SK-N-SH treated with all-trans-retinoic acid at 6 μM for 48 hours (cell line): ENCODE measurements around the gene RNU1-3.
"Not testable (repeated sequence)": the region's sequence is repeated elsewhere in the genome, so short reads cannot be mapped to it uniquely, and the experiment has no call there.

Source experiments
- ARNTL ChIP-seq: fragments of 450-650 bp; formaldehyde crosslinking; IDR thresholded peaks from 2 replicates; pipeline ENCODE4 v1.5.0; 2020; ENCODE audit warnings: low read depth, mild to moderate bottlenecking, moderate library complexity, borderline replicate concordance
- BACH2 ChIP-seq: fragments of 250-450 bp; sonication (Bioruptor Pico); IDR thresholded peaks from 2 replicates; pipeline ENCODE4 v1.9.0; 2021; ENCODE audit warnings: mild to moderate bottlenecking, borderline replicate concordance
- CREB5 ChIP-seq: fragments of 250-450 bp; sonication (Bioruptor Pico); IDR thresholded peaks from 2 replicates; pipeline ENCODE4 v1.5.1; 2020; ENCODE audit warnings: low read depth, mild to moderate bottlenecking, moderate library complexity
- CSRNP3 ChIP-seq: fragments of 250-450 bp; sonication (Bioruptor Pico); IDR thresholded peaks from 2 replicates; pipeline ENCODE4 v1.5.1; 2021; ENCODE audit warnings: mild to moderate bottlenecking, moderate library complexity
- ESRRG ChIP-seq: fragments of 250-450 bp; sonication (Bioruptor Pico); IDR thresholded peaks from 2 replicates; pipeline ENCODE4 v1.6.1; 2021; ENCODE audit warnings: mild to moderate bottlenecking
- OSR1 ChIP-seq: fragments of 250-450 bp; sonication (Bioruptor Pico); IDR thresholded peaks from 2 replicates; pipeline ENCODE4 v1.8.0; 2022; ENCODE audit warnings: moderate library complexity, mild to moderate bottlenecking, inconsistent platforms
- PATZ1 ChIP-seq: fragments of 250-450 bp; sonication (Bioruptor Pico); IDR thresholded peaks from 2 replicates; pipeline ENCODE4 v1.8.0; 2020; ENCODE audit warnings: mild to moderate bottlenecking, moderate library complexity, borderline replicate concordance
- POU6F1 ChIP-seq: fragments of 250-450 bp; sonication (Bioruptor Pico); IDR thresholded peaks from 2 replicates; pipeline ENCODE4 v1.8.0; 2021; ENCODE audit warnings: low read depth, mild to moderate bottlenecking, moderate library complexity, borderline replicate concordance
- PPARA ChIP-seq: fragments of 250-450 bp; sonication (Bioruptor Pico); IDR thresholded peaks from 2 replicates; pipeline ENCODE4 v1.5.0; 2020; ENCODE audit warnings: mild to moderate bottlenecking, borderline replicate concordance
- RARB ChIP-seq: fragments of 250-450 bp; sonication (Bioruptor Pico); IDR thresholded peaks from 2 replicates; pipeline ENCODE4 v1.8.0; 2021; ENCODE audit warnings: mild to moderate bottlenecking, moderate library complexity
- ZFP3 ChIP-seq: fragments of 250-450 bp; sonication (Bioruptor Pico); IDR thresholded peaks from 2 replicates; pipeline ENCODE4 v1.5.0; 2020; ENCODE audit warnings: mild to moderate bottlenecking, moderate library complexity
- ZNF70 ChIP-seq: fragments of 450-650 bp; formaldehyde crosslinking; IDR thresholded peaks from 2 replicates; pipeline ENCODE4 v1.5.0; 2020; ENCODE audit warnings: mild to moderate bottlenecking, moderate library complexity
- ZNF8 ChIP-seq: fragments of 450-650 bp; formaldehyde crosslinking; IDR thresholded peaks from 2 replicates; pipeline ENCODE4 v1.5.0; 2020; ENCODE audit warnings: mild to moderate bottlenecking, moderate library complexity

- not testable (repeated sequence) for TF ChIP-seq ZFP3 (CRISPR knock-in tag); CSRNP3 (CRISPR knock-in tag); RARB (CRISPR knock-in tag); ZNF8 (CRISPR knock-in tag); CREB5 (CRISPR knock-in tag); ESRRG (CRISPR knock-in tag); OSR1 (CRISPR knock-in tag); PATZ1; BACH2 (CRISPR knock-in tag); ZNF70 (CRISPR knock-in tag); PPARA (CRISPR knock-in tag); ARNTL (CRISPR knock-in tag); POU6F1 (CRISPR knock-in tag)
Measured at GRCh38 chr1:16621681-16622315, 45.0 kb downstream of the RNU1-3 start.
